OCI-LY1 (cell line): ENCODE results near the gene ADAMTS17.

Experiments
- CTCF ChIP-seq: fragments of 200-600 bp; sonication (generic), shearing (Covaris generic); IDR thresholded peaks from 2 replicates; pipeline ENCODE4 v1.5.1; 2017; ENCODE audit warnings: mild to moderate bottlenecking, antibody characterized with exemption, low read length, moderate library complexity, mixed read lengths
- EZH2 ChIP-seq: fragments of 200-600 bp; sonication (generic), shearing (Covaris generic); IDR thresholded peaks from 2 replicates; pipeline ENCODE4 v1.8.0; 2017; ENCODE audit warnings: borderline replicate concordance, mixed run types, mild to moderate bottlenecking, antibody characterized with exemption, low read length, moderate library complexity, mixed read lengths

- no peak for TF ChIP-seq CTCF
- no peak for TF ChIP-seq EZH2
Measured at GRCh38 chr15:100186366-100186765, 155.4 kb downstream of the ADAMTS17 start.
